ENCODE results near the gene DCANP1.

DNA sequence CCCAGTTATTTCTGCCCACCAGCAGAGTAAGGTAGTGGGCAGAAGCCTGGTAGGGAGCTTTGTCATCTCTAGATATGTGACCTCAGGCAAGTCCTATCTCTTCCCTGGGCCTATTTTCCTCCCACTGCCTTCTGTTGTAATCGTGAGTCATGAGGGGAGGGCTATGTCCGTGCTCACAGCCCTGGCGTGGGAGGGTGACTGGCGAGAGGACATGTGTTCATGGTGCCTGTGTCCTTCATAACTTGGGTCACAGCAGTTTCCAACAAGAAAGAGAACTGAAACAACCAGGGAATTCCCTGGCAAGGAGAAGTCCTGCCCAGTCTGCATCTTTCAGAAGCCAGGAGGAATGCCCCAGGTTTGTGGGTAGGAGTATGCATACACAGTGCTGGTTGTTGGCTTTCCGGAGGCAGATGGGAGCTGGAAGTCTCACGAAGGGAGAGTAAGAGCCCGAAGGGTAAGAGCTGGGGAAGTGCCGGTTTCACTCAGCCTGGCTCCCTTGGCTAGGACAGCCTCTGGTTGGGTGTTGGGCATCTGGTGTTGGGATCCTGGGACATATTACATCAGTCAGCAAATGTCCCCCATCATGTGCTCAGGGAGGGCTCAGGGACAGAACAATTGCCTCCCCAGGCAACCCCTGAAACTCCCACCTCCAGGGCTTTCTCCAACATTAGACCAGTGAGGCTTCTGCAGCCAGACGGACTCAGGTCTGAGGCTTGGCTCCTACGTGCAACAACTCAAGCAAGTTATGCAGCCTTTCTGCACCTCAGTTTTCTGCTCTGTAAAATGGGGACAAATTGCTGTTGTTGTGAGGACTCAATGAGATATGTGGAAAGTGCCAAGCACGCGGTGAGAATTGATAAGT, 9.3 kb upstream of the DCANP1 start:
- TF ChIP-seq, protein P1, sequence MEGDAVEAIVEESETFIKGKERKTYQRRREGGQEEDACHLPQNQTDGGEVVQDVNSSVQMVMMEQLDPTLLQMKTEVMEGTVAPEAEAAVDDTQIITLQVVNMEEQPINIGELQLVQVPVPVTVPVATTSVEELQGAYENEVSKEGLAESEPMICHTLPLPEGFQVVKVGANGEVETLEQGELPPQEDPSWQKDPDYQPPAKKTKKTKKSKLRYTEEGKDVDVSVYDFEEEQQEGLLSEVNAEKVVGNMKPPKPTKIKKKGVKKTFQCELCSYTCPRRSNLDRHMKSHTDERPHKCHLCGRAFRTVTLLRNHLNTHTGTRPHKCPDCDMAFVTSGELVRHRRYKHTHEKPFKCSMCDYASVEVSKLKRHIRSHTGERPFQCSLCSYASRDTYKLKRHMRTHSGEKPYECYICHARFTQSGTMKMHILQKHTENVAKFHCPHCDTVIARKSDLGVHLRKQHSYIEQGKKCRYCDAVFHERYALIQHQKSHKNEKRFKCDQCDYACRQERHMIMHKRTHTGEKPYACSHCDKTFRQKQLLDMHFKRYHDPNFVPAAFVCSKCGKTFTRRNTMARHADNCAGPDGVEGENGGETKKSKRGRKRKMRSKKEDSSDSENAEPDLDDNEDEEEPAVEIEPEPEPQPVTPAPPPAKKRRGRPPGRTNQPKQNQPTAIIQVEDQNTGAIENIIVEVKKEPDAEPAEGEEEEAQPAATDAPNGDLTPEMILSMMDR (IDR thresholded peaks at IDR 0.05): no peak
- TF ChIP-seq POLR2A (IDR thresholded peaks at IDR 0.05) (no peak), POLR2AphosphoS5 (IDR thresholded peaks at IDR 0.05) (no peak)
